Cardiac muscle cell (in vitro differentiated cells and primary cell): ENCODE results near the gene NCF4. TPM values are rescaled to one million over a fixed set of nuclear protein-coding genes. Genes with fewer than 3 reads are reported as not detected.

Experiments
- DNase-seq, 2 donors: peaks; one replicate each; pipeline versions ENCODE4 v3.0.0 to v3.0.0-alpha.2; 2010 to 2017; ENCODE audit warnings: low read depth in 1 of 2, low spot score in 1 of 2
- H3K27ac ChIP-seq: fragments of 200-600 bp; sonication (generic); 2 replicates; pipeline ENCODE4 v1.5.1; 2016
- H3K27me3 ChIP-seq: fragments of 200-600 bp; sonication (generic); 2 replicates; pipeline ENCODE4 v1.6.0; 2016; ENCODE audit warnings: control low read depth
- H3K36me3 ChIP-seq: fragments of 200-600 bp; sonication (generic); 2 replicates; pipeline ENCODE4 v1.5.1; 2016; ENCODE audit warnings: control low read depth
- H3K4me1 ChIP-seq: fragments of 200-600 bp; sonication (generic); 2 replicates; pipeline ENCODE4 v1.8.1; 2017; ENCODE audit warnings: low read depth, mild to moderate bottlenecking, mixed run types
- H3K4me3 ChIP-seq: fragments of 200-600 bp; sonication (generic); 2 replicates; pipeline ENCODE4 v1.5.1; 2016; ENCODE audit warnings: mild to moderate bottlenecking
- H3K9me3 ChIP-seq: fragments of 200-600 bp; sonication (generic); 2 replicates; pipeline ENCODE4 v1.5.1; 2017; ENCODE audit warnings: low read depth, mild to moderate bottlenecking, control low read depth
- polyA plus RNA-seq: library from polyadenylated mRNA; unstranded; fragments of >200 nt; fragmentation: Nextera tagmentation; extraction: Ambion mirVana; gene quantifications from 2 replicates; pipeline ENCODE4 v1.2.1, GENCODE V29; 2016
- total RNA-seq: library from RNA; depleted of rRNA; stranded (reverse); fragments of >200 nt; gene quantifications from 2 replicates; pipeline ENCODE4 v1.2.3, GENCODE V29; 2016
- TF ChIP-seq, protein P1 (sequence below): IDR thresholded peaks from 2 replicates; pipeline ENCODE4 v1.5.1; 2012; ENCODE audit warnings: low read depth, mild to moderate bottlenecking, low read length

Gene NCF4
- total and polyA plus RNA-seq, 2 experiments from 2014 or later = not detected

DNA sequence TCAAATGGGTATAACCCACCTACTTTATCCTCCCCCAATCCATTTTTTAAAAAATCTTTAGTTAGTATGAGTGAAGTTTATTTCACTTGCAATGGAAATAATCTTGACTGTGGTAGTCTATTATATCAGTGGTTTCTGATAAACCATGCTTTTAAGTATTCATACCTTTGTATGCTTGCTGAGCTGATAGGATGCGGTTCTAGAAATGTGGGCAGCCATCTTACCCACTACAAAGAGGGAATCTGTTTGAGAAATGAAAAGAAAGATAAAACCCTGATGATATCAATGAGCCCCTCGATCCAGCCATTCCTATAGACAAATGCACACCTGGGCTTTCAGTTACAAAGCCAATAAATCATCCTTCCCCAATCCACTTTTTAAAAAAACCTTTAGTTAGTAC is 30.2 kb upstream of the NCF4 start:
- Histone ChIP-seq H3K4me1 (no peaks in the 10 kb centered on the region), H3K27ac (no peak overlapping the region), H3K9me3 (no peaks in the 10 kb centered on the region), H3K36me3 (no peaks in the 10 kb centered on the region), H3K27me3 (peaks cover 5% of the 10 kb centered on the region), H3K4me3 (no peak overlapping the region)
- TF ChIP-seq, protein P1, sequence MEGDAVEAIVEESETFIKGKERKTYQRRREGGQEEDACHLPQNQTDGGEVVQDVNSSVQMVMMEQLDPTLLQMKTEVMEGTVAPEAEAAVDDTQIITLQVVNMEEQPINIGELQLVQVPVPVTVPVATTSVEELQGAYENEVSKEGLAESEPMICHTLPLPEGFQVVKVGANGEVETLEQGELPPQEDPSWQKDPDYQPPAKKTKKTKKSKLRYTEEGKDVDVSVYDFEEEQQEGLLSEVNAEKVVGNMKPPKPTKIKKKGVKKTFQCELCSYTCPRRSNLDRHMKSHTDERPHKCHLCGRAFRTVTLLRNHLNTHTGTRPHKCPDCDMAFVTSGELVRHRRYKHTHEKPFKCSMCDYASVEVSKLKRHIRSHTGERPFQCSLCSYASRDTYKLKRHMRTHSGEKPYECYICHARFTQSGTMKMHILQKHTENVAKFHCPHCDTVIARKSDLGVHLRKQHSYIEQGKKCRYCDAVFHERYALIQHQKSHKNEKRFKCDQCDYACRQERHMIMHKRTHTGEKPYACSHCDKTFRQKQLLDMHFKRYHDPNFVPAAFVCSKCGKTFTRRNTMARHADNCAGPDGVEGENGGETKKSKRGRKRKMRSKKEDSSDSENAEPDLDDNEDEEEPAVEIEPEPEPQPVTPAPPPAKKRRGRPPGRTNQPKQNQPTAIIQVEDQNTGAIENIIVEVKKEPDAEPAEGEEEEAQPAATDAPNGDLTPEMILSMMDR = no peak
- DNase-seq = no peak

DNA sequence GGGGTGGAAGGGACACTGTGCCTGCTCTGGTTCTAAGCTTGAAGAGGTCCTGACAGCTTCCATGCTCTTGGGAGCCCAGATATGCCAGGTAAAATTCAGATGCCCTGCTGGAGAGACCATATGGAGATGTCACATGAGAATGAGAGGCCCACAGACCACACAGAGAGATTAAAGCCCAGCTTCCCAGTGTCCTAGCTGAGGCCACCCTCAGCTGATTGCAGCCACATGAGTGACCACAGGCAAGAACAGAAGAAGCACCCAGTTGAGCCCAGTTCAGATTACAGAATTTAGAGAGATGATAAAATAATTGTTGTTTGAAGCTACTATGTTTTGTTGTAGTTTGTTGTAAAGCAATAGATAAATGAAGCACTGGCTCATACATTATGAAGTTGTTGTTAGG is 29.6 kb upstream of the NCF4 start:
- Histone ChIP-seq H3K27ac (no peak overlapping the region), H3K36me3 (no peaks in the 10 kb centered on the region), H3K4me1 (no peaks in the 10 kb centered on the region), H3K4me3 (no peak overlapping the region), H3K27me3 (peaks cover 5% of the 10 kb centered on the region), H3K9me3 (no peaks in the 10 kb centered on the region)
- TF ChIP-seq, protein P1 = no peak
- no peak for DNase-seq

DNA sequence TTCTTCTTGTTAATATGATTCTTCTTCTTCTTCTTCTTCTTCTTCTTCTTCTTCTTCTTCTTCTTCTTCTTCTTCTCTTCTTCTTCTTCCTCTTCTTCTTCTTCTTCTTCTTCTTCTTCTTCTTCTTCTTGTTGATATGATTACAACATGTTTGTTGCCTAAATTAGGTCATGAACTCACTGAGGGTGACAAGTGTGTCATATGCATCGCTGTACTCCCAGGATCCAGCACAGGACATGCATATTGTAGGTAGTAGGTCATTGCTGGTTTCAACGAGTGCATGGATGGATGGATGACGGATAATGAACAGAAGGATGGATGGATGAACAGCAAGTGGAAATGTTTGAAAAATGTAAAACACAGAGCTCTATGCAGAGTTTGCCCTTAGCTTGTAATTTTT is 29.1 kb upstream of the NCF4 start:
- TF ChIP-seq, protein P1 = no peak
- no peak for DNase-seq
- Histone ChIP-seq H3K4me3 (no peak overlapping the region), H3K27me3 (peaks cover 5% of the 10 kb centered on the region), H3K9me3 (no peaks in the 10 kb centered on the region), H3K4me1 (no peaks in the 10 kb centered on the region), H3K27ac (no peak overlapping the region), H3K36me3 (no peaks in the 10 kb centered on the region)

DNA sequence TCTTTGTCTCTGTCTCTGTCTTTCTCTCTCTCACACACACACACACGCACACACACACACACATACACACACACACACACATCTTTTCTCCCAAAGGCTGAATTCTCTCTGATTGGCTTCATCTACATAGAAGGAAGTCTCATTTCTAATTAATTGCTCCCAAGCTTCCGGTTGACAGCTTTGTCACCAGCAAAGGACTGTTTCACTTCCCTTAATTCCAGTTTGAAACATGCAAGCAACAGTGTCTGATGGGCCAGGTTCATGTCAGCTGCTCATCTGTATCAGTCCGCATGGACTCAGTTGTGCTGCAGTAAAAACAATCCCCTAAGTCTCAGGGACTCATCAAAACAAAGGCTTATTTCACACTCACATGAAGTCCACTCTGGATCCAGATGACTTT is 27.7 kb upstream of the NCF4 start:
- Histone ChIP-seq H3K36me3 (no peaks in the 10 kb centered on the region), H3K9me3 (no peaks in the 10 kb centered on the region), H3K4me3 (no peak overlapping the region), H3K27me3 (no peaks in the 10 kb centered on the region), H3K4me1 (no peaks in the 10 kb centered on the region), H3K27ac (no peak overlapping the region)
- DNase-seq = no peak
- TF ChIP-seq, protein P1 = no peak

DNA sequence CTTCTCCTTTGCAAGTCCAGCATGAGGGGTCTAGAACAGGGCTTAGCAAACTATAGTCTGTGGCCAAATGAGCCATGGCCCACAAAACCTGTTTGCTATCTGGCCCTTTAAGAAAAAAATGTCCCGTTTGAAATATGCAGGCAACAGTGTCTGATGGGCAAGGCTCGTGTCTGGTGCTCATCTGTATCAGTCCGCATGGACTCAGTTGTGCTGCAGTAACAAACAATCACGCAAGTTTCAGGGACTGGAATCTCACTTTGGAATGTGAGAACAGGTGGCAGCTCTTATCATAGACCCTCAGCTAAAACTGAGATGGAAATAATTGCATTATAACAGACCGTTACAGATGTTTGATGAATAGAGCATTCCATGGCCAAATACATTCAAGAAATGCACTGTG is 24.9 kb upstream of the NCF4 start:
- Histone ChIP-seq H3K27ac (no peak overlapping the region), H3K9me3 (no peaks in the 10 kb centered on the region), H3K4me1 (no peaks in the 10 kb centered on the region), H3K27me3 (no peaks in the 10 kb centered on the region), H3K4me3 (no peak overlapping the region), H3K36me3 (no peaks in the 10 kb centered on the region)
- no peak for DNase-seq
- TF ChIP-seq, protein P1 = no peak
